GM12878 (cell line): ENCODE measurements around the gene CCNJL. TPM values are rescaled to one million over a fixed set of nuclear protein-coding genes. Genes with fewer than 3 reads are reported as not detected.

Experiments used
- ATAC-seq: fragments of 200-7000 bp; cut with Tn5 transposase; 3 replicates; pipeline ENCODE4 v1.9.1; 2020; ENCODE audit warnings: mild to moderate bottlenecking, moderate library complexity
- BruUV-seq: library from RNA; stranded (reverse); fragments of 400-500 nt; replicated peaks from 2 replicates; lab custom pipeline; 2021; lab: Mats Ljungman, UMichigan
- CTCF ChIA-PET: fragments of 300-600 bp; sonication (Branson Sonifier 250); formaldehyde crosslinking; extraction: SDS; loops from one replicate; lab custom pipeline; 2021; ENCODE audit warnings: inconsistent platforms; lab: Yijun Ruan, JAX
- POLR2A ChIA-PET: fragments of 350-600 bp; formaldehyde crosslinking; extraction: SDS; loops from one replicate; lab custom pipeline; 2021; ENCODE audit warnings: inconsistent platforms; lab: Charles Lee
- RAD21 ChIA-PET: fragments of 300-600 bp; sonication (Branson Sonifier 250); formaldehyde crosslinking; loops from one replicate; lab custom pipeline; 2023; ENCODE audit warnings: antibody characterized with exemption; ENCODE audit not compliant: unreplicated experiment; lab: Charles Lee
- SMC1A ChIA-PET: fragments of 300-600 bp; sonication (Branson Sonifier 250); formaldehyde crosslinking; loops from one replicate; lab custom pipeline; 2023; ENCODE audit not compliant: unreplicated experiment, uncharacterized antibody; lab: Charles Lee
- DNase-seq: peaks from one replicate; pipeline ENCODE4 v3.0.0-alpha.2; 2011; ENCODE audit warnings: low read depth, low spot score
- FAIRE-seq: peaks from 3 replicates; lab custom pipeline; 2011; peaks lifted over from hg19 to GRCh38; lab: Jason Lieb, UNC
- H2AFZ ChIP-seq: 2 replicates; pipeline ENCODE4 v1.6.0; 2011; ENCODE audit warnings: low read depth, low read length, control low read depth; ENCODE audit not compliant: control insufficient read depth
- H3K27ac ChIP-seq: 2 replicates; pipeline ENCODE4 v1.5.1; 2011; ENCODE audit warnings: control low read depth; ENCODE audit not compliant: control insufficient read depth, insufficient read depth
- H3K27me3 ChIP-seq, 2 experiments: replicated peaks in 1 of 2; 2 replicates each; pipeline versions ENCODE4 v1.6.0 to v1.6.1; 2011; ENCODE audit warnings: low read length in 1 of 2; ENCODE audit not compliant: control insufficient read depth in 2 of 2, insufficient read depth in 2 of 2
- H3K36me3 ChIP-seq, 2 experiments: 2 replicates each; pipeline ENCODE4 v1.5.1; 2011; ENCODE audit warnings: low read length in 1 of 2; ENCODE audit not compliant: control insufficient read depth in 2 of 2, insufficient read depth in 2 of 2
- H3K4me1 ChIP-seq: 2 replicates; pipeline ENCODE4 v1.6.1; 2011; ENCODE audit warnings: mild to moderate bottlenecking, low read length, moderate library complexity, mixed read lengths; ENCODE audit not compliant: control insufficient read depth, insufficient read depth
- H3K4me2 ChIP-seq: 2 replicates; pipeline ENCODE4 v1.6.0; 2011; ENCODE audit warnings: control low read depth; ENCODE audit not compliant: control insufficient read depth, insufficient read depth
- H3K4me3 ChIP-seq: fragments of 200-600 bp; sonication (generic); 2 replicates; pipeline ENCODE4 v1.5.1; 2016
- H3K79me2 ChIP-seq: 2 replicates; pipeline ENCODE4 v1.6.0; 2011; ENCODE audit warnings: low read length; ENCODE audit not compliant: control insufficient read depth, insufficient read depth
- H3K9ac ChIP-seq: 2 replicates; pipeline ENCODE4 v1.8.0; 2011; ENCODE audit warnings: low read length, control low read depth, mixed read lengths; ENCODE audit not compliant: control insufficient read depth, insufficient read depth
- H3K9me3 ChIP-seq: replicated peaks from 3 replicates; pipeline ENCODE4 v1.5.1; 2011; ENCODE audit warnings: mild to moderate bottlenecking, low read length; ENCODE audit not compliant: control insufficient read depth, insufficient read depth
- H4K20me1 ChIP-seq: 2 replicates; pipeline ENCODE4 v1.6.0; 2011; ENCODE audit not compliant: control insufficient read depth, insufficient read depth
- CEBPB ChIP-seq, 2 experiments: fragments of 150-350 bp in 1 of 2; IDR thresholded peaks; 2 replicates each; pipeline ENCODE4 v1.6.1; 2012 to 2014; ENCODE audit warnings: low read depth in 2 of 2, low read length in 2 of 2, borderline replicate concordance in 1 of 2, inconsistent platforms in 1 of 2
- FOS ChIP-seq: IDR thresholded peaks from 3 replicates; pipeline ENCODE4 v1.6.1; 2011; ENCODE audit warnings: borderline replicate concordance; ENCODE audit not compliant: insufficient read length; ENCODE audit errors: extremely low read depth
- KLF5 ChIP-seq: fragments of 450-650 bp; IDR thresholded peaks from 2 replicates; pipeline ENCODE4 v1.6.1; 2014; ENCODE audit warnings: mild to moderate bottlenecking; ENCODE audit not compliant: partially characterized antibody
- MXI1 ChIP-seq: fragments of 150-350 bp; IDR thresholded peaks from 2 replicates; pipeline ENCODE4 v1.6.1; 2011; ENCODE audit warnings: low read depth, mild to moderate bottlenecking, inconsistent platforms, low read length, improper control_type of control experiment
- NFYB ChIP-seq: IDR thresholded peaks from 2 replicates; pipeline ENCODE4 v1.6.1; 2011; ENCODE audit warnings: low read depth, mild to moderate bottlenecking, low read length, improper control_type of control experiment, moderate library complexity; ENCODE audit not compliant: insufficient read depth
- PRDM15 ChIP-seq: fragments of 450-650 bp; formaldehyde crosslinking; IDR thresholded peaks from 2 replicates; pipeline ENCODE4 v1.4.0; 2020; ENCODE audit warnings: mild to moderate bottlenecking, moderate library complexity
- SIX5 ChIP-seq: IDR thresholded peaks from 2 replicates; pipeline ENCODE4 v1.6.1; 2011; ENCODE audit warnings: mild to moderate bottlenecking, low read depth, low read length, moderate library complexity; ENCODE audit not compliant: severe bottlenecking
- SP1 ChIP-seq: IDR thresholded peaks from one replicate; pipeline ENCODE4 v1.6.1; 2011; ENCODE audit warnings: low read depth, low read length
- SUZ12 ChIP-seq: fragments of 200-600 bp; sonication (generic); IDR thresholded peaks from one replicate; pipeline ENCODE4 v1.6.1; 2018; ENCODE audit warnings: antibody characterized with exemption, mild to moderate bottlenecking; ENCODE audit not compliant: unreplicated experiment
- TAF1 ChIP-seq: IDR thresholded peaks from 2 replicates; pipeline ENCODE4 v1.6.1; 2011; ENCODE audit warnings: mild to moderate bottlenecking, low read depth, low read length, borderline replicate concordance
- WGBS: methylation state at CpG from one replicate; pipeline ENCODE4 v1.1.6; 2016; ENCODE audit warnings: low lambda C conversion rate; ENCODE audit not compliant: insufficient replicate concordance, insufficient coverage; ENCODE audit errors: missing lambda C conversion rate; 5-methylcytosine and 5-hydroxymethylcytosine counted together
- in situ Hi-C: fragments of 300-500 bp; cut with MboI; formaldehyde crosslinking; loops from 9 replicates; pipeline ENCODE4 v1.14.3; 2018; ENCODE audit warnings: mixed read lengths
- intact Hi-C: fragments of 100-400 bp; cut with micrococcal nuclease; formaldehyde crosslinking; loops from one replicate; pipeline ENCODE4 v1.14.2; 2022; ENCODE audit not compliant: unreplicated experiment
- polyA plus RNA-seq, 11 experiments: library from polyadenylated mRNA; depleted of rRNA in 4 of 11; unstranded in 6 of 11; stranded (reverse) in 5 of 11; fragments of >200 nt; fragmentation: Nextera tagmentation in 4 of 11; fragmentation: Illumina TruSeq in 1 of 11; extraction: Ambion mirVana in 4 of 11; extraction: Trizol in 1 of 11; gene quantifications; 1 replicate in 1 of 11; 2 replicates in 10 of 11; pipeline versions ENCODE4 v1.2.1 to v1.2.3, GENCODE V29; 2011 to 2016; ENCODE audit warnings: inconsistent platforms in 2 of 11, missing spikeins in 2 of 11, low read depth in 1 of 11
- total RNA-seq, 4 experiments: library from RNA; depleted of rRNA in 3 of 4; stranded (reverse); fragments of >200 nt in 3 of 4; fragmentation: Illumina TruSeq in 1 of 4; extraction: Trizol in 1 of 4; gene quantifications; 2 replicates each; pipeline versions ENCODE4 v1.2.1 to v1.2.3, GENCODE V29; 2013 to 2021
- TF ChIP-seq, protein P1 (sequence below): IDR thresholded peaks from 2 replicates; pipeline ENCODE4 v1.6.1; 2012; ENCODE audit warnings: improper control_type of control experiment, low read depth, low read length; ENCODE audit not compliant: insufficient replicate concordance
- TF ChIP-seq, protein P2 (sequence below): IDR thresholded peaks from 2 replicates; pipeline ENCODE4 v1.6.1; 2012; ENCODE audit warnings: low read length, inconsistent platforms

Gene CCNJL
- total and polyA plus RNA-seq, 10 of the 15 experiments (the other 5 are each of a cell fraction or from before 2014, with no cell fraction given), result 0.09 to 0.20 (median 0.10) TPM; not detected in 7

DNA sequence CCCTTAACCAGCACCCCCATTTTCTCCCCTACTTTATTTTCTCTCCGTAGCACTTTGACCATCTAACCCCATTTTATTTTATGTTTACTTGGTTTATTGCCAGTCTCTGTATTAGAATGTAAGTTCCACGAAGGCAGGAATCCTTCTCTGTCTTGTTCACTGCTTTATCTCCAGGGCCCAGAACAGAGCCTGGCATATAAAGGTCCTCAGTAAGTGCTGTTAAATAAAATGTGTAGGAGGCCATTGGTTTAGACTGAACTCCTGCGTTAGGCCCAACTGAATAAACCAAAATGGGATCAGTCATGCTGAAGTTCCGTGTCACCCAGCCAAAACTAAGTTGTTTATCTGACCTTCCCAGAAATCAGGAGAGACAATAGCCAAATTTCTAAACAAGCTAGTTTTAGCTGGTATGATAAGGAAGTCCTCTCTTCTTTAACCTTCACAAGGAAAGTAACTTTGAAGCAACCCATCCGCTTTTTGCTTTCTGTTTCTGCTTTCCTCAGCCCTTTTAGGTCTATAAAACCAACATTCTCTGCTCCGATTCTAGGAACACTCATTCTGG is 29.0 kb upstream of the CCNJL start:
- ChIA-PET SMC1A (interaction anchor here (0.6 to 13.7 kb wide), 7 partner anchors 16 to 318 kb away, joined by 3 to 149 read pairs (median 3); partner anchors contain the start of gene FABP6), CTCF (interaction anchor here (0.8 to 10.5 kb wide), 5 partner anchors 14 to 318 kb away, joined by 3 to 162 read pairs (median 37); no protein-coding TSS in a partner anchor)
- TF ChIP-seq TAF1, result no peak
- no peak for TF ChIP-seq FOS
- no peak for TF ChIP-seq NFYB
- TF ChIP-seq MXI1, result no peak
- no peak for TF ChIP-seq SUZ12
- TF ChIP-seq SIX5, result no peak
- no peak for TF ChIP-seq PRDM15 (CRISPR knock-in tag)
- TF ChIP-seq, protein P1, sequence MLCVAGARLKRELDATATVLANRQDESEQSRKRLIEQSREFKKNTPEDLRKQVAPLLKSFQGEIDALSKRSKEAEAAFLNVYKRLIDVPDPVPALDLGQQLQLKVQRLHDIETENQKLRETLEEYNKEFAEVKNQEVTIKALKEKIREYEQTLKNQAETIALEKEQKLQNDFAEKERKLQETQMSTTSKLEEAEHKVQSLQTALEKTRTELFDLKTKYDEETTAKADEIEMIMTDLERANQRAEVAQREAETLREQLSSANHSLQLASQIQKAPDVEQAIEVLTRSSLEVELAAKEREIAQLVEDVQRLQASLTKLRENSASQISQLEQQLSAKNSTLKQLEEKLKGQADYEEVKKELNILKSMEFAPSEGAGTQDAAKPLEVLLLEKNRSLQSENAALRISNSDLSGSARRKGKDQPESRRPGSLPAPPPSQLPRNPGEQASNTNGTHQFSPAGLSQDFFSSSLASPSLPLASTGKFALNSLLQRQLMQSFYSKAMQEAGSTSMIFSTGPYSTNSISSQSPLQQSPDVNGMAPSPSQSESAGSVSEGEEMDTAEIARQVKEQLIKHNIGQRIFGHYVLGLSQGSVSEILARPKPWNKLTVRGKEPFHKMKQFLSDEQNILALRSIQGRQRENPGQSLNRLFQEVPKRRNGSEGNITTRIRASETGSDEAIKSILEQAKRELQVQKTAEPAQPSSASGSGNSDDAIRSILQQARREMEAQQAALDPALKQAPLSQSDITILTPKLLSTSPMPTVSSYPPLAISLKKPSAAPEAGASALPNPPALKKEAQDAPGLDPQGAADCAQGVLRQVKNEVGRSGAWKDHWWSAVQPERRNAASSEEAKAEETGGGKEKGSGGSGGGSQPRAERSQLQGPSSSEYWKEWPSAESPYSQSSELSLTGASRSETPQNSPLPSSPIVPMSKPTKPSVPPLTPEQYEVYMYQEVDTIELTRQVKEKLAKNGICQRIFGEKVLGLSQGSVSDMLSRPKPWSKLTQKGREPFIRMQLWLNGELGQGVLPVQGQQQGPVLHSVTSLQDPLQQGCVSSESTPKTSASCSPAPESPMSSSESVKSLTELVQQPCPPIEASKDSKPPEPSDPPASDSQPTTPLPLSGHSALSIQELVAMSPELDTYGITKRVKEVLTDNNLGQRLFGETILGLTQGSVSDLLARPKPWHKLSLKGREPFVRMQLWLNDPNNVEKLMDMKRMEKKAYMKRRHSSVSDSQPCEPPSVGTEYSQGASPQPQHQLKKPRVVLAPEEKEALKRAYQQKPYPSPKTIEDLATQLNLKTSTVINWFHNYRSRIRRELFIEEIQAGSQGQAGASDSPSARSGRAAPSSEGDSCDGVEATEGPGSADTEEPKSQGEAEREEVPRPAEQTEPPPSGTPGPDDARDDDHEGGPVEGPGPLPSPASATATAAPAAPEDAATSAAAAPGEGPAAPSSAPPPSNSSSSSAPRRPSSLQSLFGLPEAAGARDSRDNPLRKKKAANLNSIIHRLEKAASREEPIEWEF, result no peak
- TF ChIP-seq, protein P2, sequence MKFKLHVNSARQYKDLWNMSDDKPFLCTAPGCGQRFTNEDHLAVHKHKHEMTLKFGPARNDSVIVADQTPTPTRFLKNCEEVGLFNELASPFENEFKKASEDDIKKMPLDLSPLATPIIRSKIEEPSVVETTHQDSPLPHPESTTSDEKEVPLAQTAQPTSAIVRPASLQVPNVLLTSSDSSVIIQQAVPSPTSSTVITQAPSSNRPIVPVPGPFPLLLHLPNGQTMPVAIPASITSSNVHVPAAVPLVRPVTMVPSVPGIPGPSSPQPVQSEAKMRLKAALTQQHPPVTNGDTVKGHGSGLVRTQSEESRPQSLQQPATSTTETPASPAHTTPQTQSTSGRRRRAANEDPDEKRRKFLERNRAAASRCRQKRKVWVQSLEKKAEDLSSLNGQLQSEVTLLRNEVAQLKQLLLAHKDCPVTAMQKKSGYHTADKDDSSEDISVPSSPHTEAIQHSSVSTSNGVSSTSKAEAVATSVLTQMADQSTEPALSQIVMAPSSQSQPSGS, result no peak
- TF ChIP-seq SP1, result no peak
- TF ChIP-seq KLF5, result no peak
- TF ChIP-seq CEBPB (IDR thresholded peaks at IDR 0.05; ENCODE audit: borderline replicate concordance in 1 of 2, low read depth in 2 of 2, low read length in 2 of 2), result no peak

More for the DNA sequence above, 29.0 kb upstream of the CCNJL start:
- H4K20me1 ChIP-seq, result no peaks in the 10 kb centered on the region
- H3K4me1 ChIP-seq, result no peaks in the 10 kb centered on the region
- H3K27ac ChIP-seq, result no peak overlapping the region
- H3K4me2 ChIP-seq, result no peak overlapping the region
- intact Hi-C loops (no loop called here), in situ Hi-C loops (loop anchor here (10.0 kb wide), 1 partner anchor 267 kb away; no protein-coding TSS in a partner anchor)
- no TSS peak for BruUV-seq
- DNase-seq (no peak), FAIRE-seq (no peak), ATAC-seq (no peak)
- 52% methylated on average over 6 of the region's 6 CpGs for WGBS
- ChIA-PET POLR2A (interaction anchor here (0.5 to 1.1 kb wide), 3 partner anchors 13 to 222 kb away, joined by 3 to 8 read pairs (median 3); partner anchors contain the start of gene PWWP2A), RAD21 (interaction anchor here (5.1 to 6.4 kb wide), 2 partner anchors 142 to 318 kb away, joined by 66 to 81 read pairs; no protein-coding TSS in a partner anchor)
- H2AFZ ChIP-seq, result no peak overlapping the region; the same call in 1 of the 2 replicates
- H3K79me2 ChIP-seq, result no peaks in the 10 kb centered on the region
- H3K27me3 ChIP-seq, result no peaks in the 10 kb centered on the region
- H3K4me3 ChIP-seq, result no peak overlapping the region
- H3K36me3 ChIP-seq, result no peaks in the 10 kb centered on the region
- no peaks in the 10 kb centered on the region for H3K9me3 ChIP-seq
- H3K9ac ChIP-seq, result no peak overlapping the region
